ENCODE results near the gene AFG3L2.

- TF ChIP-seq CTCF (conservative IDR thresholded peaks at IDR 0.05 in 1 of 2, IDR thresholded peaks at IDR 0.05 in 1 of 2; ENCODE audit: extremely low read depth in 1 of 2, insufficient read depth in 1 of 2, low read depth in 1 of 2, low read length in 2 of 2) (no peak), EZH2 (IDR thresholded peaks at IDR 0.05; ENCODE audit: borderline replicate concordance, low read length) (no peak)
Measured at GRCh38 chr18:12282442-12283039, 94.5 kb downstream of the AFG3L2 start.

Data from mammary epithelial cell (primary cell).